ENCODE data around the gene DYNC1LI2. TPM values are rescaled to one million over a fixed set of nuclear protein-coding genes. Genes with fewer than 3 reads are reported as not detected.

Gene DYNC1LI2
- total and polyA plus RNA-seq, 9 of the 15 experiments (the other 6 are each of a cell fraction or from before 2014, with no cell fraction given): 5.1 to 48.9 (median 38.2) TPM

DNA sequence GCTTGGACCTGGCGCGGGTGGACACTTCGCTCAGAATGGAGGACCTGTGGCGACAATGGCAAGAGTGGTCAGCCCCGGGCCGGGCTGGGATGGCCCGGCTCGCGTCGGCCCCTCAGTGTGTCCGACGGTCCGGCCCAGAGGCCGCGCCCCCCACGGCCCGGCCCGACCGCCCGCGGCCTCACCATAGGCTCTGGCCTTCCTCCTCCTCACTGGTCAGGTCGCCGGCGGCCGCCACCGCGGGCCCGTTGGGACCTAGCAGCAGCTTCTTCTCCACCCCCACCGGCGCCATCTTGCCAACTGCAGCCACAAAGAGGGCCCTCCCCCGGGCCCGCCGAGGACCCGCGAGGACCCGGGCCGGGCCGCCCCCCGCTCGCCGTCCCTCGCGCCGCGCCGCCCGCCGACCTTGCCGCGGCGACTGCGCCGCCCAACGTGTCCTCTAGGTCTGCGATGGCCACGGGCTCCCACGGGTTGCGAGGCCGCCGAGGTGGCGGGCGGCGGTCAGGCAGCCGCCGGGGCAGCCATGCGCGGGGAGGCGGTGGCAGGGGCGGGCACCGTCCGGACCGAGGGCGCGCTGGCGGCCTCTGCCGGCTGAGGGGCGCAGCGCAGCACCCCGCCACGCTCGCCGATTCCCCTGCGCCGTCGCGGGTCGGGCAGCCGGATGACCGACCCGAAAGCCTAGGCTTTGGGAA lies at the start of gene DYNC1LI2 (continued):
- TF ChIP-seq, protein P1, sequence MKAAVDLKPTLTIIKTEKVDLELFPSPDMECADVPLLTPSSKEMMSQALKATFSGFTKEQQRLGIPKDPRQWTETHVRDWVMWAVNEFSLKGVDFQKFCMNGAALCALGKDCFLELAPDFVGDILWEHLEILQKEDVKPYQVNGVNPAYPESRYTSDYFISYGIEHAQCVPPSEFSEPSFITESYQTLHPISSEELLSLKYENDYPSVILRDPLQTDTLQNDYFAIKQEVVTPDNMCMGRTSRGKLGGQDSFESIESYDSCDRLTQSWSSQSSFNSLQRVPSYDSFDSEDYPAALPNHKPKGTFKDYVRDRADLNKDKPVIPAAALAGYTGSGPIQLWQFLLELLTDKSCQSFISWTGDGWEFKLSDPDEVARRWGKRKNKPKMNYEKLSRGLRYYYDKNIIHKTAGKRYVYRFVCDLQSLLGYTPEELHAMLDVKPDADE (conservative IDR thresholded peaks at IDR 0.05; ENCODE audit: control insufficient read depth, low read depth, low read length): peak; percentile 67; the same call in 1 of the 2 replicates
- TF ChIP-seq ZNF134 (CRISPR knock-in tag; conservative IDR thresholded peaks at IDR 0.05) (no peak), EP300 (IDR thresholded peaks at IDR 0.05; ENCODE audit: low read length) (0 out of 2 replicates have a peak, but pooled peaks have one; percentile 10), RB1 (IDR thresholded peaks at IDR 0.05; ENCODE audit: low read depth) (peak; percentile 100), STAT5A (IDR thresholded peaks at IDR 0.05; ENCODE audit: borderline replicate concordance, low read length) (no peak), ZKSCAN1 (IDR thresholded peaks at IDR 0.05; ENCODE audit: low read depth, low read length) (peak; percentile 11; the same call in 1 of the 2 replicates), KHSRP (IDR thresholded peaks at IDR 0.05) (no peak), HDGF (IDR thresholded peaks at IDR 0.05) (no peak), EP400 (IDR thresholded peaks at IDR 0.05) (peak; percentile 41; the same call in 1 of the 2 replicates), NFRKB (IDR thresholded peaks at IDR 0.05; ENCODE audit: low read depth) (peak; percentile 59; the same call in 1 of the 2 replicates), NRF1 (conservative IDR thresholded peaks at IDR 0.05 in 1 of 2, IDR thresholded peaks at IDR 0.05 in 1 of 2) (peak; percentile 83 to 87; a peak in 2 of 4 replicates), HDAC6 (IDR thresholded peaks at IDR 0.05; ENCODE audit: low read depth, low read length) (no peak; the same call in 1 of the 2 replicates), SIN3A (IDR thresholded peaks at IDR 0.05; ENCODE audit: borderline replicate concordance in 2 of 2, control insufficient read depth in 1 of 2, low read depth in 2 of 2, low read length in 2 of 2) (peak; percentile 12 to 57; a peak in 2 of 4 replicates), FOXM1 (IDR thresholded peaks at IDR 0.05; ENCODE audit: low read depth) (no peak), FOXM1 (CRISPR knock-in tag; IDR thresholded peaks at IDR 0.05; ENCODE audit: low read depth) (0 out of 2 replicates have a peak, but pooled peaks have one; percentile 50), ZNF263 (CRISPR knock-in tag; IDR thresholded peaks at IDR 0.05; ENCODE audit: borderline replicate concordance) (no peak)
- TF ChIP-seq, protein P2, sequence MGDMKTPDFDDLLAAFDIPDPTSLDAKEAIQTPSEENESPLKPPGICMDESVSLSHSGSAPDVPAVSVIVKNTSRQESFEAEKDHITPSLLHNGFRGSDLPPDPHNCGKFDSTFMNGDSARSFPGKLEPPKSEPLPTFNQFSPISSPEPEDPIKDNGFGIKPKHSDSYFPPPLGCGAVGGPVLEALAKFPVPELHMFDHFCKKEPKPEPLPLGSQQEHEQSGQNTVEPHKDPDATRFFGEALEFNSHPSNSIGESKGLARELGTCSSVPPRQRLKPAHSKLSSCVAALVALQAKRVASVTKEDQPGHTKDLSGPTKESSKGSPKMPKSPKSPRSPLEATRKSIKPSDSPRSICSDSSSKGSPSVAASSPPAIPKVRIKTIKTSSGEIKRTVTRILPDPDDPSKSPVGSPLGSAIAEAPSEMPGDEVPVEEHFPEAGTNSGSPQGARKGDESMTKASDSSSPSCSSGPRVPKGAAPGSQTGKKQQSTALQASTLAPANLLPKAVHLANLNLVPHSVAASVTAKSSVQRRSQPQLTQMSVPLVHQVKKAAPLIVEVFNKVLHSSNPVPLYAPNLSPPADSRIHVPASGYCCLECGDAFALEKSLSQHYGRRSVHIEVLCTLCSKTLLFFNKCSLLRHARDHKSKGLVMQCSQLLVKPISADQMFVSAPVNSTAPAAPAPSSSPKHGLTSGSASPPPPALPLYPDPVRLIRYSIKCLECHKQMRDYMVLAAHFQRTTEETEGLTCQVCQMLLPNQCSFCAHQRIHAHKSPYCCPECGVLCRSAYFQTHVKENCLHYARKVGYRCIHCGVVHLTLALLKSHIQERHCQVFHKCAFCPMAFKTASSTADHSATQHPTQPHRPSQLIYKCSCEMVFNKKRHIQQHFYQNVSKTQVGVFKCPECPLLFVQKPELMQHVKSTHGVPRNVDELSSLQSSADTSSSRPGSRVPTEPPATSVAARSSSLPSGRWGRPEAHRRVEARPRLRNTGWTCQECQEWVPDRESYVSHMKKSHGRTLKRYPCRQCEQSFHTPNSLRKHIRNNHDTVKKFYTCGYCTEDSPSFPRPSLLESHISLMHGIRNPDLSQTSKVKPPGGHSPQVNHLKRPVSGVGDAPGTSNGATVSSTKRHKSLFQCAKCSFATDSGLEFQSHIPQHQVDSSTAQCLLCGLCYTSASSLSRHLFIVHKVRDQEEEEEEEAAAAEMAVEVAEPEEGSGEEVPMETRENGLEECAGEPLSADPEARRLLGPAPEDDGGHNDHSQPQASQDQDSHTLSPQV (IDR thresholded peaks at IDR 0.05): peak; percentile 72; the same call in 1 of the 2 replicates
- TF ChIP-seq, protein P3, sequence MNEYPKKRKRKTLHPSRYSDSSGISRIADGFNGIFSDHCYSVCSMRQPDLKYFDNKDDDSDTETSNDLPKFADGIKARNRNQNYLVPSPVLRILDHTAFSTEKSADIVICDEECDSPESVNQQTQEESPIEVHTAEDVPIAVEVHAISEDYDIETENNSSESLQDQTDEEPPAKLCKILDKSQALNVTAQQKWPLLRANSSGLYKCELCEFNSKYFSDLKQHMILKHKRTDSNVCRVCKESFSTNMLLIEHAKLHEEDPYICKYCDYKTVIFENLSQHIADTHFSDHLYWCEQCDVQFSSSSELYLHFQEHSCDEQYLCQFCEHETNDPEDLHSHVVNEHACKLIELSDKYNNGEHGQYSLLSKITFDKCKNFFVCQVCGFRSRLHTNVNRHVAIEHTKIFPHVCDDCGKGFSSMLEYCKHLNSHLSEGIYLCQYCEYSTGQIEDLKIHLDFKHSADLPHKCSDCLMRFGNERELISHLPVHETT (CRISPR knock-in tag; conservative IDR thresholded peaks at IDR 0.05 in 1 of 2, IDR thresholded peaks at IDR 0.05 in 1 of 2): peak in 1 of 2 experiments; percentile 76; a peak in 2 of 4 replicates
- TF ChIP-seq, protein P4, sequence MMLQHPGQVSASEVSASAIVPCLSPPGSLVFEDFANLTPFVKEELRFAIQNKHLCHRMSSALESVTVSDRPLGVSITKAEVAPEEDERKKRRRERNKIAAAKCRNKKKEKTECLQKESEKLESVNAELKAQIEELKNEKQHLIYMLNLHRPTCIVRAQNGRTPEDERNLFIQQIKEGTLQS (IDR thresholded peaks at IDR 0.05): no peak
- TF ChIP-seq, protein P4 (CRISPR knock-in tag; conservative IDR thresholded peaks at IDR 0.05): 0 out of 2 replicates have a peak, but pooled peaks have one; percentile 34

Measured in K562 (cell line).